OCI-M1 (cell line): ENCODE measurements around the gene CEACAM5.
A peak's percentile ranks its signal among the peaks of the same experiment; 100 is the strongest.
"Not testable (repeated sequence)": the region's sequence is repeated elsewhere in the genome, so short reads cannot be mapped to it uniquely, and the experiment has no call there.

ENCODE experiments used
- DNase-seq: peaks from one replicate; lab custom pipeline; 2025; lab: John Stamatoyannopoulos, UW

CEACAM5 gene

DNA sequence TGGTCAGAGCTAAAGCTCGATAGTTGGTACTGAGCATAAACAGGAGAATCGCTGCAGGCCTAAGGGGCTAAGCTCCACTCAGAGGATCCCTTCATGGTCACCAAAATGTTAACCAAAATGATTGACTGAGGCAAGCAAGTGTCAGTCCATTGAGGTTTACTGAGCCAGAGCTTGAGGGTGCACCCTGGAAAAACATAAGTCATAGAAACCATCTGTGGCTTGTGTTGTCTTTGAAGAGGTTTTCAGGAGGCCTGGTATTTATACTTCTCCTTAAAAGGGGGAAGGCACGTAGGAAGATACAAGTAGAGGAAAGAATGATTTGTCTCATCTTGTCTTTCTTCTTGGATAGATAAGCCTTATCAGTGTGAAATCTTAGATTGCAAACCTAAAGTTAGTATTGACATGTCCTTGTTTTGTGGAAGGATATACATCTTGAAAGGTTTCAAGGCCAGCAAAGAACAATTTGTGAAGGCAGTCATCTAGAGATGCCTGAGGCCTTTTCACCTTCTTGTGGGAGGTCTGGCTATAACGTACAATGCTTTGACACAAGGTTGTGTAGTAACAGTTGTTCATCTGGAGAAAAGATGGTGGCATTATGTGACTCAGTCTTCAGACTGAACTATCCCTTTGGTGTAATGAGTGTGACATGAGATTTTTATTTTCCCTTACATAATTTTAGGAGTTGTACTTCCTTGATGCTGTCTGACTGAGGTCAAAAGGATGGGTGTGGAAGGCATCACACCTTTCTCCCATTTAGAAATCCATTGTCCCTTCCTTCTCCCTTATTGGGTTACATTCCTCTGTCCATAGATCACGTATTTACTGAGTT is 32.2 kb downstream of the CEACAM5 start:
- DNase-seq = no peak

DNA sequence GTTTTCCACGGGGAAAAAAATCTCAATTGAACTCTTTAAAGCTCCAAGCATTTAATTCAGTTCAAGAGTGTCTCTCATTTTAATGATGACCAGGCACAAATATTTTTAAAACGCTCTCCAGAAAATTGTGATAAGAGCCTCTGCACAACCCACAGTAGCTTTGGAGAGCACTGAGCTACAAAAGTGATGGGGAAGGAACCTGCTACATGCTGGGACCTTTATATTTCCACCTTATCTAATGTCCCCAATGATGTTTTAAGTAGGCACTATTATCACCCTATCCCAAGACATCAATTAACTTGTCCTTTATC is 32.8 kb downstream of the CEACAM5 start:
- no peak for DNase-seq

DNA sequence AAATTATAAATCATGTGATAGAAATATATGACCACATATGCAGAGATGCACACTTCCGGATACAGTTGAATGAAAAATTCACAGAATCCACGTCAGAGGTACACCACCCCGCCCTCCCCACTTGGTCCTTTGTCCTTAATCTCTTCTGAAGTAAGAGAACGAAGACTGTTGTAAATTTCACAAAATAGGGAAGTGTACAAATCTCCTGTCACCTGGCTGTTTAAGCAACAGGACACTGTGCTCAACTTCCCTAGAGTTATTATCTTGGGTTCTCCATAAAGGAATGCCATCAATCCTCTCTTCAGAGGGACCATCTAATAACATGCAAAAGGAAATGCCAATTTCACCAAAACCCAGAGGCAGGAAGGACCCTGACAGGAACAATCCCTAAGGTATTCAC is 36.4 kb downstream of the CEACAM5 start:
- DNase-seq = no peak

DNA sequence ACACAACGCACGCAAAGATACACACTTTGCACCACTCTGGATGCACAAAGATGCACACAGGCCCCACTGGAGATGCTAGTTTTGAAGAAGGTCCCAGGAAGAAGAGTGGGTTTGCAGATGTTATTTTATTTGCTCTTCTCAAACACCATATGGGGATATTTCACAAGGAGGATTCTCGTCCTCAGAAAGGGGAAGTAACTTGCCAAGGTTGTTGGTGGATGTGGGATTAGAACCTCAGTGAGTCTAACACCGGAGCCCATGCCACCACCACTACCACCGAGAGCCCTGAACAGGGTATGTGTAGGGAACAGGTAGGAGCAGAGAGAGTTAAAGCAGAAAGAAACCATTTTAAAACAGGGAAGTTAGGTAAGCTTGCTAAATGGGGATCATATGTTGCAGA is 37.3 kb downstream of the CEACAM5 start:
- no peak for DNase-seq

DNA sequence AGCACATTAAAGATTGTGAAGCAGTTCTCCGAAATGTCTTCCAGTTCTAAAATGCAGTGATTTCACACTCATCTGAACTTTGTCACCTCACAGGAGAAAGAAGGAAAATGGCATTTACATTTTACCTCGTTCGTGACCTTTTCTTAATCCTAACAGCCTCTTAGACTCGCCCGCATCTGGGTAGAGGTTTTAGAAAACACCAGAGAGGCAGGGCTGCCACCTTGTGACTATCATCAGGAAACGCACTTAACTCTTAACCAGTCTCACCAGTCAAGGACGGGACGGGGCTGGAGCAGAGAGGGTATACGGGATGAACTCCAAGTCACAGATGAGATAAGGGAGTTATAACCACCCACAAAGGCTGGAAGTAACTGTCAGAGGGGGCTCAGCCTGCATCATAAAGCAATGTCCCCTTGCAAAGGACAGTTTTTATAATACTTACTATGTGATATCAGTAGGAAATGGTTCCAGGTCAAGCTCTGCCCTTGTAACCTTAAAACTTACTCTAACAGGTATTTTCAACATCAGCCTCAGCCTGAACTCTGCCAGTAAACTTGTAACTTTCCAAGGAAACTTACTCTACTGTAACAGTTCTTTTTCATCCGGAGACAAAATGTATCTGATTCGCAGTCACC is 38.3 kb downstream of the CEACAM5 start:
- DNase-seq = peak; percentile 78

DNA sequence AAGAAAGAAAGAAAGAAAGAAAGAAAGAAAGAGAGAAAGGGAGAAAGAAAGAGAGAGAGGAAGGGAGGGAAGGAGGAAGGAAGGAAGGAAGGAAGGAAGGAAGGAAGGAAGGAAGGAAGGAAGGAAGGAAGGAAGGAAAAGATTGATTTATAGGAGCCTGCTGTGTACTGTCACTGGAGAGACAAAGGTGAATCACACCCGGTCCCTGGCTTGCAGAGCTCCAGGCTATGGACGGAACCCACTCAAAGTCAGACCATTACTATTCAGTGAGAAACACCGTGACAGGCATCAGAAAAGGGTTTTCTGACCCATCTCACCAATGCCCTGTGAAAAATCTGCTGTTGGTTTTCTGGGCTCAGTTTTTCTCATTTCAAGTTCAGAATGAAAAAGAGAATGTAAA is 39.6 kb downstream of the CEACAM5 start:
- DNase-seq = no peak

DNA sequence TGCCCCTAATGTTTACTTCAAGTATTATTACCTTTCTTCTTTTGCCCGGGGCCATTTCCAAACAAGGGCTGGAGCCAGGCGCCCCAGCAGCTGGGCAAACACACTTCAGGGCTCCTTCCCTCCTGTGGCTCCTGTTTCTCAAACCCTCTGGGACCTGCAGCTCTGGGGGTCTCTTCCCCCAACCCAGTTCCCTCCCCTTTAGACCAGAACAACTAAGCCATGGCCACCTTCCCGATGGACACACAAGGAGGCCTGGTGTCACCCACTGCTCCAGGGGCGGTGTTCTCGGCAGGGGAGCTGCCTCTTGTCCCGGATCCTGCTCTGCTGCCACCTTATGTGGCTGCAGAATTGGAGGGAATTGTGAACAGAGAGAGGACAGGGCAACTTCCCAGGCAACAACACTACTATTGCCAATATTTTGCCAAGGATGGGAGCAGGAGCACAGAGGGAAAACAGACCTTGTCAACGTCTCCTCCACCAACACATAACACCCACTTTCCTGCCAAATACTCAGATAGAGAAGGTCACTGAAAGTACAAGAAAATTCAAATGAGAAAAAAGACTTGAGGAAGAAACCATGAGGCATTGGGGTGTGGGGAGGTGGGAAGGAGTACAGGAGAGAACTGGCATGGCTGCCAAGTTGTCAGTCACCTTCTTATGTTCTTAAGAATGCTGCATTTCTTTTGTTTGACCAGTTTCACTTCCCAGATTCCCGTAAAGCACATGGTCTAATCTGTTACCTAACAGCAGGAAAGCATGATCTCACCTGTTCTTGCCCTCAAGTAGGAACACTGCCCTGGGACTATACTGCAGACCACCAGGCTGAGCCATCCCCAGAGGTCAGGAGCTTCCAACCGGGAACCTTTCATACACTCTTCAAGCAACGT is 42.1 kb downstream of the CEACAM5 start:
- not testable (repeated sequence) for DNase-seq

DNA sequence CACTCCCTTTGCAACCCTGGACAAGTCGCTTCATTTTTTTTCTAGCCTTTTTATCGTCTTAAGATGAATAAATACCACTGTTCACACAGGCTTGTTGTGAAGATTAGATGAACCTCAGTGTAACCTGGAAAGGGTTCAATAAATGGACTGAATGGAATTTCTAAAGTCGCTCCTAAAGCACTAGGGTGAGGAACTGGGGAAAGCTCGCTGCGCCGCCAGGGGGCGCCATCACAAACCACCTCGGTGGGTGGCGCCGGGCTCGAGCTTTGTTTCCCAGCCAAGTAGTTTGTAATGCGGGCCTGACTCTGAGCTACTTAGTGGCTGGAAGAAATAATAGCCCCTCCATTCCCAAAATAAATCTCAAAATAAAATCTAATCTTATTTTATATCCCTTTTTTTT is 44.7 kb downstream of the CEACAM5 start:
- DNase-seq = peak; percentile 70

DNA sequence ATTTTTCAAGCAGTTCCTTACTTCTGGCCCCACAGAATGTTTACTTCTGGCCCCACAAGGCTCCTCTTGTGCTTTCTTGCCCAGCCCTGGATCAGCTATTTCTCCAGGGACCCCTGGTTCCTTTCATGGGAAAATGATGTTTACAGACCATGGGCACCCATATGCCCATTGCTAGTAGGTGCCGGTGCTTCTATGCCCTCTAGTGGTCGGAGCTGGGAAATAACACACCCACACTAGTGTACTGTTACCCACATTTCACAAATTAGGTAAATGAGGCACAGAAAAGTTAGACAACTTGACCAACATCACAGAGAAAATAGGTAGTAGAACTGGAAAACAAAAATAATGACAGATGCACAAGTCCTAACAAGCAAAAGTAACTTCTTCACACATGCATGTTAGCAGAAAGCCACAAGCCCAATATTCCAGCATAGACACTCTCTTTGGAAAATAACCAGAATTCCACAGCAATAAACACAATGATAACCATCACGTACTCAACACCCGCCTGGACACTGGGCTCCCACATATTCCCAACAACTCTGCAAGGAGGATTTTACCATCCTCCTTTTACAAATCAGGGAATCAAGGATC is 45.6 kb downstream of the CEACAM5 start:
- DNase-seq = peak; percentile 70

DNA sequence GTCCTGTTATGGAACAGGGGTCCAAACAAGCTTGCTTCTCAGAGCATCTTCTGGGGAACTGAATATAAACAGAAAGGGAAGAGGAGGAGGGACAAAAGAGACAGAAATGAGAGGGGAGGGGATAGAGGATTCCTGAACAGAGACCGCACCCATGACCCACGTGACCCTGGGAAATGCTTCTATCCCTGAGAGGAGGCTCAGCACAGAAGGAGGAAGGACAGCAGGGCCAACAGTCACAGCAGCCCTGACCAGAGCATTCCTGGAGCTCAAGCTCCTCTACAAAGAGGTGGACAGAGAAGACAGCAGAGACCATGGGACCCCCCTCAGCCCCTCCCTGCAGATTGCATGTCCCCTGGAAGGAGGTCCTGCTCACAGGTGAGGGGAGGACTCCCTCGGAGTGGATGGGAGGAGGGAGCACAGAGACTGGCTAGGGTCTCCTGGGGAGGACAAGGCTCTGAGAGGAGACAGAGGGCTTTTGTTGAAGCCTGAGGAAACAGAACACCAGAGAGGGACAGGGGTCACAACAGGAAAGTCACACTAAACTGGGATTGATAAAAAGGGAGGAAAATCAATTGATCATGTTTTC is 47.0 kb downstream of the CEACAM5 start, which contains the start of gene CEACAM6:
CEACAM6 (plus strand) TSS at position 203 of the 586 bp plus-strand sequence; CDS start at position 312, 109 bp downstream.
- no peak for DNase-seq

DNA sequence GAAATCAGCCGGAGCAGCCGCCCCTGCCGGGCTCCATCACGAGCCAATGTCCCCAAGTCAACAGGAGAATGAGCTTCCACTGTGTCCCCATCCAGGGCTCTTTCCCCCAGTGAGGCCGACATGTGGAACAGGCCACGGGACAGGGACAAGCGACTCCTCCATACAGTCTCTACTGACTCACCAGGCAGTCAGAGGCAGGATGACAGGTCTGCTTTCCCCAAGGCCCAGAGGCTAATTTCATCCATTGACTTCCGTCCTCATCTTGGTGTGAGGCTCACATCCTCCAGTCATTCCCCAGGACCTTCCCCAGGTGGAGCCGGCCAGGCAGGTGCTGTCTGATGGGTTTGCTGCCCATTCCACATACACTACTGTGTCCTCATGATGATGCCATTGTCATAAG is 50.4 kb downstream of the CEACAM5 start:
- no peak for DNase-seq

DNA sequence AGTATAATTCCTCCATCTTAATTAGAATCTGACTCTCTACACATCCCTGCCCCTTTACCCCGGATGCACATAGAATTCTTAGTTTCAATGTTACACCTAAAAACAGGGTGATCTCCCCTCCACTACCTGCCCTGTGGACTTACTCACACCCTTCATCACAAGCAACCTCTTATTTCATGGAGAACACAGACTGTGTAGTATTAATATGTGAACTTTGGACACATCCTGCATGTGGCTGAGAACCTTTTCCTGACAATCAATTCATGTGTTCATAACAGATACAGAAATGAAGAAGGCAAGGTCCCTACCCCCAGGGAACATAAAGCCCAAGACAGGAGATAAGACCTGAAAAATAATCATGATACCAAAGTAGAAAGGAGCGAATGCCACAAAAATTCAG is 58.7 kb downstream of the CEACAM5 start:
- no peak for DNase-seq

DNA sequence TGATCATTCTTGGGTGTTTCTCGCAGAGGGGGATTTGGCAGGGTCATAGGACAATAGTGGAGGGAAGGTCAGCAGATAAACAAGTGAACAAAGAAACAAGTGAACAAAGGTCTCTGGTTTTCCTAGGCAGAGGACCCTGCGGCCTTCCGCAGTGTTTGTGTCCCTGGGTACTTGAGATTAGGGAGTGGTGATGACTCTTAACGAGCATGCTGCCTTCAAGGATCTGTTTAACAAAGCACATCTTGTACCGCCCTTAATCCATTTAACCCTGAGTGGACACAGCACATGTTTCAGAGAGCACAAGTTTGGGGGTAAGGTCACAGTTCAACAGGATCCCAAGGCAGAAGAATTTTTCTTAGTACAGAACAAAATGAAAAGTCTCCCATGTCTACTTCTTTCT is 59.7 kb downstream of the CEACAM5 start:
- DNase-seq = not testable (repeated sequence)

DNA sequence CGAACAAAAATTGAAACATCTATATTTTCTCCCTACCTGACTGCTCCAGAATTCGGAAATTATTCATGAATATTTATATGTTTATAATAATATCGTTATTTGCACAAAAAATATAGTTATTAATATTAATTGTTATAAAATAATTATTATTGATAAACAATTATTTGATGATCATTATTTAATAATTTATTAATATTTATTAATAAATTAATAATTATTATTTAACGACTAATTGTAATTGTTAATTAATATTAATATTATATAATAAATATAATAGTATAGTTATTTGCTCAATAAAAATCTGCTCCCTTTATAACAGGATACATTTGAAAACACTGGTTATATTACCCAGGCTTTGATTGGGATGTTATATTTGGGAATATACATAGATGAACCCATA is 61.2 kb downstream of the CEACAM5 start:
- no peak for DNase-seq

DNA sequence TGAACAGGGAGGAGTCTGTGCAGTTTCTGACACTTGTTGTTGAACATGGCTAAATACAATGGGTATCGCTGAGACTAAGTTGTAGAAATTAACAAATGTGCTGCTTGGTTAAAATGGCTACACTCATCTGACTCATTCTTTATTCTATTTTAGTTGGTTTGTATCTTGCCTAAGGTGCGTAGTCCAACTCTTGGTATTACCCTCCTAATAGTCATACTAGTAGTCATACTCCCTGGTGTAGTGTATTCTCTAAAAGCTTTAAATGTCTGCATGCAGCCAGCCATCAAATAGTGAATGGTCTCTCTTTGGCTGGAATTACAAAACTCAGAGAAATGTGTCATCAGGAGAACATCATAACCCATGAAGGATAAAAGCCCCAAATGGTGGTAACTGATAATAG is 63.0 kb downstream of the CEACAM5 start:
- DNase-seq = no peak

DNA sequence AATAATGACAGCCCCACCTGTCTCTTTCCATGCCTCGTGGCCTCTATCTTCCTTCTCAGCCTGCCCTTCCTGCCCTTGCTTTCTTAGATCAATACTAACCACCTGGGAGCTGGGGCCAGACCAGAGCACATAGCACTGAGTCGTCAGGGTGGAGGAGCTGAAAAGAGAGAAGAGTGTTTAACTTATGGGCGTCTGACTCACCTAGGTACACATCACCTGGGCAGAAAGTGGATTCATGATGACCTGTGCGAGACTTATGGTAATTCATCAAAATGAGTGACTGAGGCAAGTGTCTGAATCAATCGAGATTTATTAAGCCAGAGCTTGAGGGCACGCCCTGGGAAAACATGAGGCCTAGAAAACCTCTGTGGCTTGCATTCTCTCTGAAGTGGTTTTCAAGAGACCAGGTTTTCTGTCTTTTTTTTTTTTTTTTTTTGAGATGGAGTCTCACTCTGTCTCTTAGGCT is 66.1 kb downstream of the CEACAM5 start:
- no peak for DNase-seq

DNA sequence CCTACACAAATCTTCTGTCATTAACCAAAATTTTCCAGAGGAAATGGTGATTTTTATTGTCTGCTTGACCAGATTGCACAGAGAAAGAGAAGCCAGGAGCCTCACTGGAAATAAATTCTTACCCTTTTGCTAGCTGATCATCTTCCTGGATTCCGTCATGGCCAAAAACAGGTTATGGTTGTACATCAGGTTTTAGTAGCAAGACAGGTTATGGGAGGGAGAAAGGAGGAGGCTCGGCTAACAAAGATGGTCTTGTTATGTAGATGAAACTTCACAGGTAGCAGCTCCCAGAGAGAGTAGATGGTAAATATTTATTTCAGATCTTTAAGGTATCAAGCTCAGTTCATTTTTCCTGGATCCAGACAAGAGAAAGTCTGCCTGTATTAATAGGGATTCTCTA is 68.3 kb downstream of the CEACAM5 start:
- DNase-seq = no peak
